VCaP (cell line): Measurements from ENCODE around the gene COL6A2.

ENCODE experiments used
- H3K27ac ChIP-seq: fragments of 450-650 bp; 2 replicates; pipeline ENCODE4 v1.5.1; 2017
- TF ChIP-seq, protein P1 (sequence below): fragments of 450-650 bp; conservative IDR thresholded peaks from 2 replicates; pipeline ENCODE4 v1.5.1; 2017; ENCODE audit warnings: mild to moderate bottlenecking, moderate library complexity

Gene COL6A2

DNA sequence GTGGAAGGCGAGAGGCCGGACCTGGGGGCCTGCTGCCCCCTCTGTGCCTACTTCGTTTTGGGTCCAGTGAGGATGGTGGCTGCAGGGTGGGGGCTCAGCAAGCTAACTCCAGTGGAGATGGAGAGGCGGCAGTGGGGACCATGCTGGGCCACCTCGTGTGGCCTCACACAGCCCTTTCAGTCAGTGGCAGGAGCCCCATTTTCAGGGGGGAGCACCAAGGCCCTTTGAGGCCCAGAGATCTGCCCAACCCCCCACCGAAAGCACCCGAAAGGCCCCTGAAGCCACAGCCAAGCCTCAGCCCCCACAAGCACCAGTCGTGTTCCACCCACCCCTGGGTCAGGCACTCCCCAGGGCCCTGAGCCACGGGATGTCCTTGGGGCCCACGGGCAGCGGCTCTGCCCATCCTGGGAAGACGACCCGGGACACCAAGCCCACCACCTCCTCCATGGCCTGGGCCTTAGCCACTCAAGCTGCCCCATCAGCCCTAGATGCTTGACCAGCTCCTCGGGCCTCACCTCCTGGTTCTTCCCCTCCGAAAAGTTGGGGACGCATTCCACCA lies 57.1 kb downstream of the COL6A2 start:
- TF ChIP-seq, protein P1, sequence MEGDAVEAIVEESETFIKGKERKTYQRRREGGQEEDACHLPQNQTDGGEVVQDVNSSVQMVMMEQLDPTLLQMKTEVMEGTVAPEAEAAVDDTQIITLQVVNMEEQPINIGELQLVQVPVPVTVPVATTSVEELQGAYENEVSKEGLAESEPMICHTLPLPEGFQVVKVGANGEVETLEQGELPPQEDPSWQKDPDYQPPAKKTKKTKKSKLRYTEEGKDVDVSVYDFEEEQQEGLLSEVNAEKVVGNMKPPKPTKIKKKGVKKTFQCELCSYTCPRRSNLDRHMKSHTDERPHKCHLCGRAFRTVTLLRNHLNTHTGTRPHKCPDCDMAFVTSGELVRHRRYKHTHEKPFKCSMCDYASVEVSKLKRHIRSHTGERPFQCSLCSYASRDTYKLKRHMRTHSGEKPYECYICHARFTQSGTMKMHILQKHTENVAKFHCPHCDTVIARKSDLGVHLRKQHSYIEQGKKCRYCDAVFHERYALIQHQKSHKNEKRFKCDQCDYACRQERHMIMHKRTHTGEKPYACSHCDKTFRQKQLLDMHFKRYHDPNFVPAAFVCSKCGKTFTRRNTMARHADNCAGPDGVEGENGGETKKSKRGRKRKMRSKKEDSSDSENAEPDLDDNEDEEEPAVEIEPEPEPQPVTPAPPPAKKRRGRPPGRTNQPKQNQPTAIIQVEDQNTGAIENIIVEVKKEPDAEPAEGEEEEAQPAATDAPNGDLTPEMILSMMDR: no peak

DNA sequence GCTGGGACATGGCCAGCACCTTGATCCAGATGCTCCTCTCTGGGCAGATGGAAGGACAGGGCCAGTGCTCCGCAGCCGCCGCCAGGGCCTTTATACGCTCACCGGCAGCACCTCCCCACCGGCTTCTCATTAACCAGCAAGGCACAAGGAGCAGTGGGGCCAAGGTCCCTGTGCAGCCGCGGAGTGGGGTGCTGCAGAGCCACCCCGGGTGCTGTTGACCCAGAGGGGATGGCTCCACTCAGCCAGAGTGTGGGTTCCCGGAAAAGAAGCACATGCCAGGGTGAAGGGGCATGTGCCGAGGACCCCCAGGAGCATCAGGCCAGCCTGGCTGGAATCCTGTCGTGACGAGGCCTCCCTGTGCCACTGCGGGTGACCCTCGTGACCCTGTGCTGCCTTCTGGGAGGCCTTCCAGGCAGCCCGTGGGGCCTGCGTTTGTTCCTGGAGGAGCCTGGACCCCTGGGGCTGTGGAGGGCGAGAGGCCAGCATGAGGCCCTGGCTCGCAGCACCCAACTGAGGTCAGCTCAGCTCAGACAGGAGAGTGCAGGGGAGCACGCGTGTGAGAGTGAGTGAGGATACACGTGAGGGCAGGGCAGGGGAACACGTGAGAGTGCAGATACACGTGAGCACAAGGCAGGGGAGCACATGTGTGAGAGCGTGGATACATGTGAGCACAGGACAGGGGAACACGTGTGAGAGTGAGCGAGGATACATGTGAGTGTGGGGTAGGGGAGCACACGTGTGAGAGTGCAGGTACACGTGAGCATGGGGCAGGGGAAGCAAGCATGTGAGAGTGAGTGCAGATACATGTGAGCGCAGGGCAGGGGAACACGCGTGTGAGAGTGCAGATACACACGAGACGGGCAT lies 57.8 kb downstream of the COL6A2 start, which contains the start of gene FTCD:
FTCD (minus strand) TSS at position 66 of the 864 bp plus-strand sequence; CDS start at position 10, 56 bp downstream.
- TF ChIP-seq, protein P1: no peak

More for the DNA sequence above, 57.1 kb downstream of the COL6A2 start:
- no peak overlapping the region; the same call in 1 of the 2 replicates for H3K27ac ChIP-seq

DNA sequence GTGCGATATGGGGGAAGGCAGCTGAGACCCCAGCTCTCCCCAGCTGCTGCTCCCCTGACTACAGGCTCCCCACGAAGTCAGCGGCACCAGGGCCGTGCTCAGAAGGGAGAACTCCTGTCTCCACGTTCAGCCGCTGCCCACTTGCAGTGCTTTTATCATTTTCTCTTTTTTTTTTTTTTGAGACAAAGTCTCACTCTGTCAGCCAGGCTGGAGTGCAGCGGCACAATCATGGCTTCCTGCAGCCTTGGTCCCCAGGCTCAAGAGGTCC lies 58.4 kb downstream of the COL6A2 start:
- TF ChIP-seq, protein P1: no peak
- H3K27ac ChIP-seq: no peak overlapping the region

More for the DNA sequence above, 57.8 kb downstream of the COL6A2 start, which contains the start of gene FTCD:
- H3K27ac ChIP-seq: no peak within 1 kb of the TSS; the same call in 1 of the 2 replicates

DNA sequence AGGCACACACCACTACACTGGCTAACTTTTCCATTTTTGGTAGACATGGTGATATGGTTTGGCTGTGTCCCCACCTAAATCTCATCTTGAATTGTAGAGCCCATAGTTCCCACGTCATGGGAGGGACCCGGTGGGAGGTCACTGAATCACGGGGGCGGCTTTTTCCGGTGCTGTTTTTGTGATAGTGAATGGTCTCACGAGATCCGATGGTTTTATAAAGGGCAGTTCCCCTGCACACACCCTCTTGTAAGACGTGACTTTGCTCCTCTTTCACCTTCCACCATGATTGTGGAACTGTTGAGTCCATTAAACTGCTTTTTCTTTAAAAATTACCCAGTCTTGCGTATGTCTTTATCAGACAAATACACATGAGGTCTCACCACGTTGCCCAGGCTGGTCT lies 58.8 kb downstream of the COL6A2 start:
- TF ChIP-seq, protein P1: no peak
- no peak overlapping the region for H3K27ac ChIP-seq

DNA sequence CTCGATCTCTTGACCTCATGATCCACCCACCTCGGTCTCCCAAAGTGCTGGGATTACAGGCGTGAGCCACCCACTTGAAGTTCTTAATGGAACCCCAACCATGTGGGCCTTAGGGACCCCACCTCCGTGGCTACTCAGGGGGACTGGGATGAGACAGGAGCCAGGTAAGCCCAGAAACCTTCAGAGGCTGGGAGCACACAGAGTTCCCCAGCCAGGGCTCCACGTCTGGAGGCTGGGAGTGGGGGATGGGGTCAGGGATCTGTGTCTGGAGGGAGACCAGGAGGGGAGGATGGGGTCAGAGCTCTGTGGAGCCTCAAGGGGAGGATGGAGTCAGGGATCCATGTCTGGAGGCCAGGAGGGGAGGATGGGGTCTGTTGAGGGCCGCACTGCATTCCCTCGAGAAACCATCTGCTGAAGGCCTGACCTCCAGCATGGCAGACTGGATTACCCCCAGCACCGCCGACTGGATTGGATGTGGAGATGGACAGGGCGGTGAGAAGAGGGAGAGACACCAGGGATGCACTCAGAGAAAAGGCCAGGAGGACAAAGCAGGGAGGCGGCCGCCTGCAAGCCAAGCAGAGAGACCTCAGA lies 59.6 kb downstream of the COL6A2 start:
- TF ChIP-seq, protein P1: no peak
- H3K27ac ChIP-seq: no peak overlapping the region

DNA sequence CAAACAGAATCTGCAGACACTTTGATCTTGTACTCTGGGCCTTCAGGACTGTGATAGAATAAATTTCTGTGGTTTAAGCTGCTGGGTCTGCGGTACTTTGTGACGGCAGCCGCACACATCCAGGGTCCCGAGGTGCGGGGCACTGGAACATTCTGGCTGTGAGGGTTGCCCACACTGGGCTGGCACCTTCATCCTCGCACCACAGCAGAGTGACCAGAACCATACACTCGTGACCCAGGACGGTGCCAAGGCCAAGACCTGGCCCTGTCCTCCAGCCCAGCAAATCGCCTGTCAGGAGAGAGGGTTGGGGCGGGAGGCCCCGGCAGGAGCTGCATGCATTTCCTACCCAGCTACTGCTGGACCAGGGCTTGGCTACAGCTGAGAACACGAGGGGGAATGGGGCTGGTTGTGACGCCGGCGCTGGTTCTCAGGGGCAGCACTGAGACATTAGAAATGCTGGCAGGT lies 60.1 kb downstream of the COL6A2 start:
- TF ChIP-seq, protein P1: no peak
- H3K27ac ChIP-seq: no peak overlapping the region

DNA sequence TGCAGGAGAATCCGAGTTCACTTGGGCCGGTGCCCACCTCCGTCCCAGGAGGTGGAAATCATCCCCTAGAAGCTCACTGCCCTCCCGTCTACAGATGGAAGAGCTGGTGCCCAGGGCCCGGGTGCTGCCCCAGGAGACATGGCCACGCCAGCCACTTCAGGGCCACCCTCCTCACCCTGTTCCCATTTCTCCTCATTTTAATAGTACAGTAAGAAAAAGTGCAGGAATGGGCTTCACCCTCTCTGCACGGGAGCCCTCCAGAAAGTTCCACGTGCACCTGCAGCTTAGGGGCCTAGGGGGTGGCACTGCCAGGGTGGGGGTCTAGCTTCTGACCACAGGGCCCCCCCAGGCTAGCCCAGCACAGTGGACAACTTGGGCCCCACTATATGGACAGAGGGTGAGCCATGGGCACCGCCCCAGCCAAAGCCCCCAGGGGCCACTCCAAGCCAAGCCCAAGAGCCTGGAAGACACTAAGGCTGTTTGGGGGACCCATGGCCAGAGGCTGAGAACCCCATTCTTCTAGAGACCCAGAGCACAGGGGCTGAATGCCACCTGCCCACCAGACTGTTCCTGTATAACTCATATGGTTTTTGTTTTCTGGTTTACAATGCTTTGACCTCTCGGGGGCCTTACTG lies 60.9 kb downstream of the COL6A2 start:
- no peak overlapping the region for H3K27ac ChIP-seq
- TF ChIP-seq, protein P1: no peak
